Mesothelial cell of epicardium (in vitro differentiated cells): ENCODE data around the gene PPT1. TPM values are rescaled to one million over a fixed set of nuclear protein-coding genes. Genes with fewer than 3 reads are reported as not detected.

ENCODE experiments used
- DNase-seq, 2 experiments: peaks; one replicate each; pipeline ENCODE4 v3.0.0; 2021; ENCODE audit warnings: low spot score in 2 of 2; ENCODE audit not compliant: unreplicated experiment in 2 of 2
- H3K27ac Mint-ChIP-seq: 2 replicates; pipeline ENCODE4 v1.8.0; 2021; ENCODE audit warnings: mixed read lengths
- H3K27me3 Mint-ChIP-seq: 2 replicates; pipeline ENCODE4 v1.8.0; 2021; ENCODE audit warnings: low read depth, mixed read lengths
- H3K36me3 Mint-ChIP-seq: 2 replicates; pipeline ENCODE4 v1.8.0; 2021; ENCODE audit warnings: mixed read lengths
- H3K4me1 Mint-ChIP-seq: 2 replicates; pipeline ENCODE4 v1.8.0; 2021; ENCODE audit warnings: mixed read lengths
- H3K4me3 Mint-ChIP-seq: 2 replicates; pipeline ENCODE4 v1.8.0; 2021; ENCODE audit warnings: mild to moderate bottlenecking, moderate library complexity, mixed read lengths
- H3K9me3 Mint-ChIP-seq: 2 replicates; pipeline ENCODE4 v1.8.0; 2021; ENCODE audit warnings: mixed read lengths
- total RNA-seq: library from RNA; stranded (reverse); gene quantifications from 3 replicates; pipeline ENCODE4 v1.2.1, GENCODE V29; 2021
- TF ChIP-seq, protein P1 (sequence below): fragments of 200-600 bp; sonication (generic); IDR thresholded peaks from one replicate; pipeline ENCODE4 v1.5.0; 2021; ENCODE audit warnings: antibody characterized with exemption; ENCODE audit not compliant: unreplicated experiment

Gene PPT1
- total RNA-seq, 1 donor from 2014 or later = 81.8 TPM

GRCh38 chr1:40114400-40114799 is 17.3 kb upstream of the PPT1 start:
- H3K4me3 Mint-ChIP-seq = no peak overlapping the region
- H3K27me3 Mint-ChIP-seq = peaks cover 2% of the 10 kb centered on the region
- peaks cover 10% of the 10 kb centered on the region for H3K36me3 Mint-ChIP-seq
- no peak overlapping the region for H3K27ac Mint-ChIP-seq
- no peak for DNase-seq
- H3K9me3 Mint-ChIP-seq = peaks cover 39% of the 10 kb centered on the region
- TF ChIP-seq, protein P1, sequence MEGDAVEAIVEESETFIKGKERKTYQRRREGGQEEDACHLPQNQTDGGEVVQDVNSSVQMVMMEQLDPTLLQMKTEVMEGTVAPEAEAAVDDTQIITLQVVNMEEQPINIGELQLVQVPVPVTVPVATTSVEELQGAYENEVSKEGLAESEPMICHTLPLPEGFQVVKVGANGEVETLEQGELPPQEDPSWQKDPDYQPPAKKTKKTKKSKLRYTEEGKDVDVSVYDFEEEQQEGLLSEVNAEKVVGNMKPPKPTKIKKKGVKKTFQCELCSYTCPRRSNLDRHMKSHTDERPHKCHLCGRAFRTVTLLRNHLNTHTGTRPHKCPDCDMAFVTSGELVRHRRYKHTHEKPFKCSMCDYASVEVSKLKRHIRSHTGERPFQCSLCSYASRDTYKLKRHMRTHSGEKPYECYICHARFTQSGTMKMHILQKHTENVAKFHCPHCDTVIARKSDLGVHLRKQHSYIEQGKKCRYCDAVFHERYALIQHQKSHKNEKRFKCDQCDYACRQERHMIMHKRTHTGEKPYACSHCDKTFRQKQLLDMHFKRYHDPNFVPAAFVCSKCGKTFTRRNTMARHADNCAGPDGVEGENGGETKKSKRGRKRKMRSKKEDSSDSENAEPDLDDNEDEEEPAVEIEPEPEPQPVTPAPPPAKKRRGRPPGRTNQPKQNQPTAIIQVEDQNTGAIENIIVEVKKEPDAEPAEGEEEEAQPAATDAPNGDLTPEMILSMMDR = no peak
- no peaks in the 10 kb centered on the region for H3K4me1 Mint-ChIP-seq

DNA sequence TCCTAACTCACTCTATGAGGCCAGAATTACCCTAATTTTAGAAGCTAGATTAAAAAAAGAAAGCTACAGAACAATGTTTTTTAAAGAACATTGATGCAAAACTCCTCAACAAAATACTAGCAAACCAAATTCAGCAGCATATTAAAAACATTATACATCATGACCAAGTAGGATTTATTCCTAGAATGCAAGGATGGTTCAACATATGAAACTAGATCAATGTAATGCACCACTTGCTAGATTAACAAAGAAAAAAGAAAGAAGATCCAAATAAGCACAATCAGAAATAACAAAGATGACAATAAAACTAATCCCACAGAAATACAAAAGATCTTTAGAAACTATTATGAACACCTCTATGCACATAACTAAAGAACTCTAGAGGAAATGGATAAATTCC is 13.3 kb upstream of the PPT1 start:
- H3K27me3 Mint-ChIP-seq = no peaks in the 10 kb centered on the region
- H3K4me1 Mint-ChIP-seq = peaks cover 20% of the 10 kb centered on the region
- no peak for DNase-seq
- H3K36me3 Mint-ChIP-seq = peaks cover 19% of the 10 kb centered on the region
- H3K4me3 Mint-ChIP-seq = no peak overlapping the region
- H3K27ac Mint-ChIP-seq = no peak overlapping the region
- TF ChIP-seq, protein P1 = no peak
- peaks cover 47% of the 10 kb centered on the region for H3K9me3 Mint-ChIP-seq

DNA sequence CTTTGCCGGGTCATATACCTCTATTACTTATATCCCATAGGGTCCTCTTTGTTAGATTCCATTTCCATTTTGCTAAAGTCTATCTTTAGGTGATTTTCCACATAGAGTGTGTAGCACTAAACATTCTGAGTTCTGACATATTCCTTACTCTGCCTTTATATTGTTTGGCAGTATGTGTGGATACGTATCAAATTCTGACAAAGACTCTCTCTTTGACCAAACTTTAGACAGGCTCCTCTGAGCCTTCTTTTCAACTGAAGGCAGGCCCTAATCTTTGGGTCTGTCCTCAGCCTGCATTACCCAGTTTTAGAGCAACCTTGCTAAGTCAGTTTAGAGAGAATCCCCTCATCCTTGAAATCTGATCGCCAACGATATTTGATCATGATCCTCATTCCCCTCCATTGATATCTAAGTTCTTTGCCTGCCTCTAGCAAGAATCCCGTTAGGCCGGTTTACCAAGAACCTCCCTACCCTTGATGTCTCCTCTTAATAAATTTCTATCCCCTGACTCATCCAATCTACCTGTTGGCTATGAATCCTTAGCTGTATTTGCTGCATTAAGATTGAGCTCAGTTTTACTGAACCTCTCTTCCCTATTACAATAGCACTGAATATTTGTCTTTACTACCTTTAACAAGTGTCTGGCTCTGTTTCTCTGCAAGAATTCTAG is 10.4 kb upstream of the PPT1 start:
- H3K4me3 Mint-ChIP-seq = peak overlapping the region; percentile 7
- peaks cover 26% of the 10 kb centered on the region for H3K4me1 Mint-ChIP-seq
- DNase-seq = peak; percentile 27 to 53
- peaks cover 24% of the 10 kb centered on the region for H3K36me3 Mint-ChIP-seq
- TF ChIP-seq, protein P1 = no peak
- H3K9me3 Mint-ChIP-seq = peaks cover 39% of the 10 kb centered on the region
- peak overlapping the region; percentile 94 for H3K27ac Mint-ChIP-seq
- H3K27me3 Mint-ChIP-seq = no peaks in the 10 kb centered on the region

DNA sequence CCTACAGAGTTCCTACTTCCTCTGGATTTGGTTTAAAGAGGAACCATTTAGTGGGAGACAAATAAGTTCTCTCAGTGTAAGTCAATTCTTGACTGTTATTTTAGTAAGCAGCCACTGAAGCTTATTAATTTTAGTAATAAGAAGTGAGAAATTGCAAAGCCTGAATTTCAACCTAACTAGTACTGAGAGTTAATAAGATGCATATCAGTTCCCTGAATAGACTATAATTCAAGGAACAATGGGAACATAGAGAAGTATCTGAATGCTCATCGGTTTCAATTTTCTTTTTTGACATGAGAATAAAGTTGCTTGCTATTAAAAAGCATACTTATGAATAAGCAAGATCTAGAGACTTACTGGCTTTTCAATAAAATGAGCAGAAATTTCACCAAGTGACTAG is 8.0 kb upstream of the PPT1 start:
- no peak for DNase-seq
- H3K36me3 Mint-ChIP-seq = peaks cover 19% of the 10 kb centered on the region
- H3K9me3 Mint-ChIP-seq = peaks cover 24% of the 10 kb centered on the region
- H3K27ac Mint-ChIP-seq = peak overlapping the region; percentile 10
- TF ChIP-seq, protein P1 = no peak
- H3K27me3 Mint-ChIP-seq = no peaks in the 10 kb centered on the region
- H3K4me1 Mint-ChIP-seq = peaks cover 26% of the 10 kb centered on the region
- no peak overlapping the region for H3K4me3 Mint-ChIP-seq

- Mint-ChIP-seq H3K4me1 (peaks cover 17% of the 10 kb centered on the region), H3K27me3 (no peaks in the 10 kb centered on the region), H3K27ac (no peak overlapping the region), H3K36me3 (peaks cover 7% of the 10 kb centered on the region), H3K4me3 (no peak overlapping the region), H3K9me3 (peaks cover 13% of the 10 kb centered on the region)
- TF ChIP-seq, protein P1 = no peak
- no peak for DNase-seq
Observed at GRCh38 chr1:40102896-40103295, 5.8 kb upstream of the PPT1 start.

DNA sequence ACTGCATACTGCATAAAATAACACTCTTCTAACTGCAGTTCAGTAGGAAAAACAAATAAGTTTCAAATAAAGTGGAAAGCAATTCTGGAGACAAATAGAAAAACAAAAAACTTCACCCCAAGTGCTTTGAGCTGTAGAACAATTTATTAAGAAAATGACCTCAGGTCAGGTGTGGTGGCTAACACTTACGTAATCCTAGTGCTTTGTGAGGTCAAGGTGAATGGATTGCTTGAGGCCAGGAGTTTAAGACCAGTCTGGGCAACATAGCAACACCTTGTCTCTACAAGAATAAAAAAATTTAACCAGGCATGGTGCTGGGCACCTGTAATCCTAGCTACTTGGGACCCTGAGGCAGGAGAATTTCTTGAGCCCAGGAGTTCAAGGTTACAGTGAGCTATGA is 5.0 kb upstream of the PPT1 start:
- Mint-ChIP-seq H3K27ac (no peak overlapping the region), H3K4me1 (peaks cover 15% of the 10 kb centered on the region), H3K4me3 (no peak overlapping the region), H3K9me3 (peaks cover 13% of the 10 kb centered on the region), H3K36me3 (peaks cover 7% of the 10 kb centered on the region), H3K27me3 (no peaks in the 10 kb centered on the region)
- TF ChIP-seq, protein P1 = no peak
- no peak for DNase-seq
